AG04449 (cell line): Measurements from ENCODE around the gene IL6R.
"Not testable (repeated sequence)": the region's sequence is repeated elsewhere in the genome, so short reads cannot be mapped to it uniquely, and the experiment has no call there.

Experiments used
- CTCF ChIA-PET: fragments of 350-600 bp; formaldehyde crosslinking; extraction: SDS; loops from one replicate; lab custom pipeline; 2021; ENCODE audit warnings: antibody characterized with exemption; lab: Yijun Ruan, JAX
- POLR2A ChIA-PET: fragments of 400-600, 350-600 bp; formaldehyde crosslinking; extraction: SDS; loops from one replicate; lab custom pipeline; 2020; ENCODE audit warnings: antibody characterized with exemption, inconsistent platforms; lab: Yijun Ruan, JAX
- DNase-seq: peaks from one replicate; pipeline ENCODE4 v3.0.0-alpha.2; 2010; ENCODE audit warnings: low read depth, low spot score
- H3K4me3 ChIP-seq: 2 replicates; pipeline ENCODE4 v1.5.1; 2011; ENCODE audit warnings: low read depth, mild to moderate bottlenecking, control low read depth, low read length
- CTCF ChIP-seq: IDR thresholded peaks from one replicate; pipeline ENCODE4 v1.5.1; 2011; ENCODE audit warnings: mild to moderate bottlenecking, moderate library complexity, low read length, control low read depth, inconsistent platforms; ENCODE audit not compliant: insufficient read depth; ENCODE audit errors: missing control alignments

IL6R gene

GRCh38 chr1:154404984-154405746 lies at the start of gene IL6R:
TSS of gene IL6R (plus strand) at chr1:154405343. CDS start at chr1:154405630, 287 bp downstream.
- POLR2A ChIA-PET = interaction anchor here (1.0 kb wide), 1 partner anchor 15 kb away, joined by 6 read pairs; no protein-coding TSS in a partner anchor
- peak within 1 kb of the TSS; percentile 80 for H3K4me3 ChIP-seq
- CTCF ChIA-PET = interaction anchor here (1.1 to 1.9 kb wide), 10 partner anchors 10 to 138 kb away, joined by 3 to 9 read pairs (median 4); no protein-coding TSS in a partner anchor
- peak; percentile 59 for TF ChIP-seq CTCF
- DNase-seq = peak; percentile 57

GRCh38 chr1:154358519-154358918 lies 46.6 kb upstream of the IL6R start:
- CTCF ChIA-PET = interaction anchor here (0.9 to 1.5 kb wide), 2 partner anchors 16 to 24 kb away, joined by 3 to 4 read pairs; no protein-coding TSS in a partner anchor
- POLR2A ChIA-PET = no interaction called here
- TF ChIP-seq CTCF = no peak
- no peak for DNase-seq
- H3K4me3 ChIP-seq = no peak overlapping the region

GRCh38 chr1:154360288-154360687 lies 44.9 kb upstream of the IL6R start:
- H3K4me3 ChIP-seq = no peak overlapping the region
- ChIA-PET CTCF (interaction anchor here (1.5 to 2.8 kb wide), 2 partner anchors 25 to 119 kb away, joined by 3 to 16 read pairs; no protein-coding TSS in a partner anchor), POLR2A (no interaction called here)
- DNase-seq = no peak
- no peak for TF ChIP-seq CTCF

GRCh38 chr1:154360881-154361280 lies 44.3 kb upstream of the IL6R start:
- ChIA-PET CTCF (interaction anchor here (0.7 to 2.8 kb wide), 6 partner anchors 8 to 118 kb away, joined by 3 to 16 read pairs (median 4); no protein-coding TSS in a partner anchor), POLR2A (interaction anchor here (0.6 kb wide), 1 partner anchor 811 kb away, joined by 3 read pairs; no protein-coding TSS in a partner anchor)
- not testable (repeated sequence) for H3K4me3 ChIP-seq, DNase-seq

GRCh38 chr1:154361357-154361756 lies 43.8 kb upstream of the IL6R start:
- POLR2A ChIA-PET = interaction anchor here (0.6 kb wide), 1 partner anchor 810 kb away, joined by 3 read pairs; no protein-coding TSS in a partner anchor
- no peak overlapping the region for H3K4me3 ChIP-seq
- CTCF ChIA-PET = interaction anchor here (0.7 to 2.8 kb wide), 7 partner anchors 8 to 118 kb away, joined by 3 to 16 read pairs (median 3); no protein-coding TSS in a partner anchor
- no peak for TF ChIP-seq CTCF
- no peak for DNase-seq

GRCh38 chr1:154371436-154371835 lies 33.7 kb upstream of the IL6R start:
- DNase-seq = no peak
- CTCF ChIA-PET = no interaction called here
- TF ChIP-seq CTCF = no peak
- POLR2A ChIA-PET = no interaction called here
- no peak overlapping the region for H3K4me3 ChIP-seq

GRCh38 chr1:154373777-154374357 lies 31.3 kb upstream of the IL6R start:
- POLR2A ChIA-PET, H3K4me3 ChIP-seq, DNase-seq: not testable (repeated sequence)
- CTCF ChIA-PET = interaction anchor here (1.5 kb wide), 1 partner anchor 39 kb away, joined by 3 read pairs; no protein-coding TSS in a partner anchor
